Esophagus squamous epithelium (tissue), 5 donors: Measurements from ENCODE around the gene HERC4. TPM values are rescaled to one million over a fixed set of nuclear protein-coding genes. Genes with fewer than 3 reads are reported as not detected.
A peak's percentile ranks its signal among the peaks of the same experiment; 100 is the strongest.

Experiments
- DNase-seq: peaks from one replicate; lab custom pipeline; 2025; lab: John Stamatoyannopoulos, UW
- H3K27ac ChIP-seq, 4 donors: fragments of 200-600 bp; sonication (generic); one replicate each; pipeline ENCODE4 v1.5.1; 2016 to 2019; ENCODE audit warnings: mild to moderate bottlenecking in 1 of 4
- H3K27me3 ChIP-seq, 4 donors: fragments of 200-600 bp; sonication (generic); 1 replicate in 3 of 4; 2 replicates in 1 of 4; pipeline versions ENCODE4 v1.5.1 to v1.6.0; 2017 to 2021; ENCODE audit warnings: antibody characterized with exemption in 1 of 4
- H3K36me3 ChIP-seq, 3 donors: fragments of 200-600 bp; sonication (generic); one replicate each; pipeline ENCODE4 v1.5.1; 2016 to 2019
- H3K4me1 ChIP-seq, 3 donors: fragments of 200-600 bp; sonication (generic); one replicate each; pipeline ENCODE4 v1.5.1; 2017 to 2019
- H3K4me3 ChIP-seq, 4 donors: fragments of 200-600 bp; sonication (generic); 1 replicate in 3 of 4; 2 replicates in 1 of 4; pipeline ENCODE4 v1.5.1; 2016 to 2019; ENCODE audit warnings: mild to moderate bottlenecking in 2 of 4, moderate library complexity in 1 of 4
- H3K9me3 ChIP-seq, 3 donors: fragments of 200-600 bp; sonication (generic); one replicate each; pipeline ENCODE4 v1.5.1; 2016 to 2019
- POLR2A ChIP-seq, 4 donors: fragments of 450-650 bp; IDR thresholded peaks; one replicate each; pipeline ENCODE4 v1.6.1; 2017; ENCODE audit warnings: antibody characterized with exemption in 4 of 4, mild to moderate bottlenecking in 4 of 4, moderate library complexity in 3 of 4
- WGBS, 2 donors: methylation state at CpG; one replicate each; pipeline ENCODE4 v1.1.5; 2018; 5-methylcytosine and 5-hydroxymethylcytosine counted together
- intact Hi-C: fragments of 100-400 bp; cut with DNase I; formaldehyde crosslinking; loops from one replicate; pipeline ENCODE4 v1.15.0; 2022
- total RNA-seq, 4 donors: library from RNA; depleted of rRNA; stranded (reverse); fragments of >200 nt; gene quantifications; one replicate each; pipeline ENCODE4 v1.1.0, GENCODE V29; 2016
- TF ChIP-seq, protein P1 (sequence below), 6 experiments: fragments of 450-650 bp in 4 of 6; fragments of 200-600 bp in 2 of 6; sonication (generic) in 2 of 6; IDR thresholded peaks; one replicate each; pipeline ENCODE4 v1.5.1; 2016 to 2019; ENCODE audit warnings: antibody characterized with exemption in 6 of 6, mild to moderate bottlenecking in 4 of 6, moderate library complexity in 4 of 6
- donor health status: DM: yes; HTN: yes; CAD: no.

HERC4 gene
- total RNA-seq, 4 donors from 2014 or later = 23.6 to 47.5 (median 35.0) TPM

DNA sequence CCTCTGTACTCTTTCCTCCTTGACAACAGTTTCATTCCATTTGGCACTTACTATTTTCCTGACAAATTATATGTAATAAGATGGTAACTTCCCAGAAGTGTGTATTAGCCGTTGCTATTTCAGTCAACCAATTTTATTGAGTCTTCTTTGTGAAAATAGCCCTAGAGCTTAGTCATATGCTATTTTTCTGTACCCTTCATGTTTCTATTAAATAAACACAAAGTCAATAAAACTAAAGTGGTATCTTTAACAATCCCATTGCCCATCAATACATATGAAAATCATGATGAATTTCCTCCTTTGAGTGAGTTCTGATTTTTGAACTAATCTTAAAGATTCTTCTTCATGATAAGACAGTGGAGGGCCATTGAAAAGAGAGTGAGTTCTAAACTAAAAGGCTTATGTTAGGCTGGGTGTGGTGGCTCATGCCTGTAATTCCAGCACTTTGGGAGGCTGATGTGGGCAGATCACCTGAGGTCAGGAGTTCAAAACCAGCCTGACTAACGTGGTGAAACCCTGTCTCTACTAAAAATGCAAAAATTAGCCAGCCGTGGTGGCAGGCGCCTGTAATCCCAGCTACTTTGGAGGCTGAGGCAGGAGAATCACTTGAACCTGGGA lies 28.3 kb upstream of the HERC4 start:
- 61 to 74% methylated on average over 2 to 4 of the region's 4 CpGs for WGBS, 2 donors
- Histone ChIP-seq H3K36me3 (no peaks in the 10 kb centered on the region), H3K9me3 (no peaks in the 10 kb centered on the region), H3K4me3 (no peak overlapping the region), H3K27me3 (no peaks in the 10 kb centered on the region), H3K27ac (no peak overlapping the region), H3K4me1 (no peaks in the 10 kb centered on the region)
- TF ChIP-seq, protein P1, sequence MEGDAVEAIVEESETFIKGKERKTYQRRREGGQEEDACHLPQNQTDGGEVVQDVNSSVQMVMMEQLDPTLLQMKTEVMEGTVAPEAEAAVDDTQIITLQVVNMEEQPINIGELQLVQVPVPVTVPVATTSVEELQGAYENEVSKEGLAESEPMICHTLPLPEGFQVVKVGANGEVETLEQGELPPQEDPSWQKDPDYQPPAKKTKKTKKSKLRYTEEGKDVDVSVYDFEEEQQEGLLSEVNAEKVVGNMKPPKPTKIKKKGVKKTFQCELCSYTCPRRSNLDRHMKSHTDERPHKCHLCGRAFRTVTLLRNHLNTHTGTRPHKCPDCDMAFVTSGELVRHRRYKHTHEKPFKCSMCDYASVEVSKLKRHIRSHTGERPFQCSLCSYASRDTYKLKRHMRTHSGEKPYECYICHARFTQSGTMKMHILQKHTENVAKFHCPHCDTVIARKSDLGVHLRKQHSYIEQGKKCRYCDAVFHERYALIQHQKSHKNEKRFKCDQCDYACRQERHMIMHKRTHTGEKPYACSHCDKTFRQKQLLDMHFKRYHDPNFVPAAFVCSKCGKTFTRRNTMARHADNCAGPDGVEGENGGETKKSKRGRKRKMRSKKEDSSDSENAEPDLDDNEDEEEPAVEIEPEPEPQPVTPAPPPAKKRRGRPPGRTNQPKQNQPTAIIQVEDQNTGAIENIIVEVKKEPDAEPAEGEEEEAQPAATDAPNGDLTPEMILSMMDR (IDR thresholded peaks at IDR 0.05) = no peak
- TF ChIP-seq POLR2A (IDR thresholded peaks at IDR 0.05) = no peak
- intact Hi-C loops = no loop called here
- no peak for DNase-seq

DNA sequence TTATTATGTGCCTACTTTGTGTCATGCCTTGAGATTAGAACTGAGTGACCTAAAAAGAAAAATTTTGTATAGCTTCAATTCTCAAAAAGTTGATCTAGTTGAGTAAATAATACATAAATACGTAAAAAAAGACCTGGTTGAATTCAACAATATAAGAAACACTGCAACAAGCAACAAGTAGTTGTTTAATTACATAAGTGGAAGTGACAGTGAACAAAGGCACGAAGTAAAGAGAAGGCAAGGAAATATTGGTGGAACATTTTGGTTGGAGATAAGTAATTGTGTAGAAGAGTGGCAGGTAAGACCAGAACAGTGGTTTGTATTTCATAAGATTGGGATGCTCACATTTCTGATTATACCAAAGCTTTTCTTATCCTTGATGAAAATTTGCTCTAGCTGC lies 26.0 kb upstream of the HERC4 start:
- no peaks in the 10 kb centered on the region for H3K9me3 ChIP-seq
- no peak overlapping the region for H3K27ac ChIP-seq
- H3K36me3 ChIP-seq = no peaks in the 10 kb centered on the region
- H3K4me1 ChIP-seq = peaks cover 0 to 16% (median 0%) of the 10 kb centered on the region in 3 donors
- intact Hi-C loops = no loop called here
- 92 to 95% methylated on average over 2 of the region's 2 CpGs for WGBS, 2 donors
- no peaks in the 10 kb centered on the region for H3K27me3 ChIP-seq
- no peak overlapping the region for H3K4me3 ChIP-seq
- no peak for DNase-seq
- TF ChIP-seq POLR2A (IDR thresholded peaks at IDR 0.05) = no peak
- TF ChIP-seq, protein P1 (IDR thresholded peaks at IDR 0.05) = no peak

GRCh38 chr10:68099736-68100135 lies 24.7 kb upstream of the HERC4 start:
- WGBS, 2 donors = 89 to 98% methylated on average over 3 of the region's 3 CpGs
- Histone ChIP-seq H3K9me3 (no peaks in the 10 kb centered on the region), H3K27me3 (no peaks in the 10 kb centered on the region), H3K36me3 (no peaks in the 10 kb centered on the region), H3K4me3 (no peak overlapping the region), H3K27ac (no peak overlapping the region), H3K4me1 (peaks cover 0 to 19% (median 0%) of the 10 kb centered on the region in 3 donors)
- intact Hi-C loops = no loop called here
- TF ChIP-seq, protein P1 (IDR thresholded peaks at IDR 0.05) = no peak
- no peak for TF ChIP-seq POLR2A (IDR thresholded peaks at IDR 0.05)
- DNase-seq = no peak

- no peaks in the 10 kb centered on the region for H3K36me3 ChIP-seq
- DNase-seq = no peak
- H3K27me3 ChIP-seq = no peaks in the 10 kb centered on the region
- peaks cover 0 to 27% (median 0%) of the 10 kb centered on the region in 3 donors for H3K4me1 ChIP-seq
- 37 to 40% methylated on average over 4 of the region's 4 CpGs for WGBS, 2 donors
- no peak for TF ChIP-seq POLR2A (IDR thresholded peaks at IDR 0.05)
- TF ChIP-seq, protein P1 (IDR thresholded peaks at IDR 0.05) = no peak
- H3K27ac ChIP-seq = peak overlapping the region in 3 of 4 donors; percentile 19 to 68 (median 64)
- intact Hi-C loops = no loop called here
- H3K4me3 ChIP-seq = no peak overlapping the region
- H3K9me3 ChIP-seq = no peaks in the 10 kb centered on the region
Measured at GRCh38 chr10:68096913-68097516, 21.9 kb upstream of the HERC4 start.

DNA sequence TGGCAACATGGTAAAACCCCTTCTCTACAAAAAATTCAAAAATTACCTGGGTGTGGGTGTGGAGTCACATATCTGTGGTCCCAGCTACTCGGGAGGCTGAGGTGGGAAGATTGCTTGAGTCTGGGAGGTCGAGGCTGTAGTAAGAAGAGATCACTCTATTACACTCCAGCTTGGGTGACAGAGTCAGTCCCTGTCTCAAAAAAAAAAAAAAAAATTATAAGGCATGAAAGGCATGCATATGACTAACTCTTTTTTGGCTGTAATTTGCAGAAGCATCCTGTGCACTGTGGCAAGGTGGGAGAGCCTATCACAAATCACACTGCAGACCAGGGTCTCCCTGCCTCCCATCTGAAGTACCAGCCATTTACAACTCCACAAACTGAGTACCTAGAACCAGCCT lies 20.1 kb upstream of the HERC4 start:
- intact Hi-C loops = no loop called here
- Histone ChIP-seq H3K36me3 (no peaks in the 10 kb centered on the region), H3K4me3 (no peak overlapping the region), H3K9me3 (no peaks in the 10 kb centered on the region), H3K27ac (no peak overlapping the region), H3K27me3 (no peaks in the 10 kb centered on the region), H3K4me1 (peaks cover 0 to 27% (median 0%) of the 10 kb centered on the region in 3 donors)
- TF ChIP-seq, protein P1 (IDR thresholded peaks at IDR 0.05) = no peak
- no peak for TF ChIP-seq POLR2A (IDR thresholded peaks at IDR 0.05)
- WGBS, 2 donors = 70 to 84% methylated on average over 2 of the region's 2 CpGs
- no peak for DNase-seq
